Measurements from ENCODE around the gene MYO15A.

DNA sequence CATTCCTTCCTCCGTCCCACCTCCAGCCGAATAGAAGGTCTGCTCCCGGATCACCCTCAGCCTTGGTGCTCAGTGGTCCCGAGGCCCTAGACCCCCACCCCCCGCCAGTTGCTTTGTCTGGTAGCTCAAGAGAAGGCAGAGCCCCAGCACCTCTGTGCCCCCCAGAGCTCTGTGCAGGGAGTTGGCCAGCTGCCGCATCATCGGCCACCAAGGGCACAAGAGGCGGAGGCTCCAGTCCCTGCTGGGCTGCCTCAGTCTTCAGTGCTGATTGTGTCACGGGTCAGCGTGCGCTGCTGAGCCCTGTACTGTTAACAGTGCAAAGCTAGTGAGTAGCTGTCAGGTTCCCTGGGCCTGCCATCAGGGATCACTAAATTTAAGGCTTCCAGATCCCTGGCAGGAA lies 43.0 kb upstream of the MYO15A start:
- TF ChIP-seq POLR2A (IDR thresholded peaks at IDR 0.05): no peak
- TF ChIP-seq, protein P1, sequence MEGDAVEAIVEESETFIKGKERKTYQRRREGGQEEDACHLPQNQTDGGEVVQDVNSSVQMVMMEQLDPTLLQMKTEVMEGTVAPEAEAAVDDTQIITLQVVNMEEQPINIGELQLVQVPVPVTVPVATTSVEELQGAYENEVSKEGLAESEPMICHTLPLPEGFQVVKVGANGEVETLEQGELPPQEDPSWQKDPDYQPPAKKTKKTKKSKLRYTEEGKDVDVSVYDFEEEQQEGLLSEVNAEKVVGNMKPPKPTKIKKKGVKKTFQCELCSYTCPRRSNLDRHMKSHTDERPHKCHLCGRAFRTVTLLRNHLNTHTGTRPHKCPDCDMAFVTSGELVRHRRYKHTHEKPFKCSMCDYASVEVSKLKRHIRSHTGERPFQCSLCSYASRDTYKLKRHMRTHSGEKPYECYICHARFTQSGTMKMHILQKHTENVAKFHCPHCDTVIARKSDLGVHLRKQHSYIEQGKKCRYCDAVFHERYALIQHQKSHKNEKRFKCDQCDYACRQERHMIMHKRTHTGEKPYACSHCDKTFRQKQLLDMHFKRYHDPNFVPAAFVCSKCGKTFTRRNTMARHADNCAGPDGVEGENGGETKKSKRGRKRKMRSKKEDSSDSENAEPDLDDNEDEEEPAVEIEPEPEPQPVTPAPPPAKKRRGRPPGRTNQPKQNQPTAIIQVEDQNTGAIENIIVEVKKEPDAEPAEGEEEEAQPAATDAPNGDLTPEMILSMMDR (IDR thresholded peaks at IDR 0.05): no peak
- no peak for TF ChIP-seq EP300 (IDR thresholded peaks at IDR 0.05)
